Activated T-cell treated with anti-CD3 and anti-CD28 coated beads, Interleukin-2, amount 50 U/mL, for 1 hour (primary cell): ENCODE measurements around the gene NDUFA13.

Experiments
- DNase-seq: peaks from one replicate; pipeline ENCODE4 v3.0.0-alpha.2; 2020

The NDUFA13 gene

DNA sequence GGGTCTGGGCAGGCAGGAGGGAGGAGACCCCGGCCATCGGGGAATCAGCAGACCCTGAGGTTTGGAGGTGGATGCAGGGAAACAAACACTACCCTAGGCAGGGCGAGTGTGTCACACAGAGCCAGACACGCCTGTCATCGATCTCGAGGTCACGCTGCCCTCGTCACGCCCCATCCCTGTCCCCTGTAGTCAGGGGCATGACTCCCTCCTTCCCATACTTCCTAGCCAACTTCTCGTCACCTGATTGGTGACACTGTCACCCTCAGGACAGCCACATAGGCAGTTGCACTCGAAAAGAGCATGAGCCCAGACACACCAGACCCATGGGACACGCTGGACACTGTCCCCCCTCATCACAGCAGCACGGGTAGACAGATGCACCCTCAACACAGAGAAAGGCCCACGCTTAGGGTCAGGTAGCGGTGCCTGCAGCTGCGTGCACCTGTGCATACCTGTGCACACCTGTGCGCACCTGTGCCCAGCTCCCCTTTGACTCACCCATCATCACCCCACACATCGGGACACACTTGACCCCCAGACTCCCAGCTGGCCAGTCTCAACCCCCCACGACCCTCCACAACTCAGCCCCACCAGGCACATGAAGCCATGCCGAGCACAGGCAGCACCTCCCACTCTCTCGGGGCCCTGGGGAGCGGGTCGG lies 33.9 kb downstream of the NDUFA13 start:
- no peak for DNase-seq

DNA sequence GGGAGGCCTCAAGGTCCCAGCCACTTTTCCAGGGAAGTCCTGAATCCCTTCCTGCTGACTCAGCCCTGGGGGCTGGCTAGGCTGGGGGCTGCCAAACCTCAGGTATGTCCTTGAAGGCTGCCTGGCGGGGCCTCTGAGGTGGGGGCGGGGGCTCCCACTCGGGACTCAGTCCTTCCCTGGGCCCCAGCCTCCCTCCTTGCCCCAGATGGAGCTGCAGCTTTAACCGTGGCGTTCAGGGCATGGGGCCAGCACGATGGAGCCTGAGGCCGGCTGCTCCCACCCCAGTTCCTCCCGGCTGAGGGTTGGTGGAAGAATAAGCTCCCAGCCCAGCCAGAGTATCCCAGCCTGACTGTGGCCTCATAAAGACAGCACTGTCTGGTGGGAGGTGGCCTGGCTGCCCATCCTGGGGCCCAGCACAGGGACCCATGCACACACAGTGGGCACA lies 34.5 kb downstream of the NDUFA13 start:
- DNase-seq: no peak

DNA sequence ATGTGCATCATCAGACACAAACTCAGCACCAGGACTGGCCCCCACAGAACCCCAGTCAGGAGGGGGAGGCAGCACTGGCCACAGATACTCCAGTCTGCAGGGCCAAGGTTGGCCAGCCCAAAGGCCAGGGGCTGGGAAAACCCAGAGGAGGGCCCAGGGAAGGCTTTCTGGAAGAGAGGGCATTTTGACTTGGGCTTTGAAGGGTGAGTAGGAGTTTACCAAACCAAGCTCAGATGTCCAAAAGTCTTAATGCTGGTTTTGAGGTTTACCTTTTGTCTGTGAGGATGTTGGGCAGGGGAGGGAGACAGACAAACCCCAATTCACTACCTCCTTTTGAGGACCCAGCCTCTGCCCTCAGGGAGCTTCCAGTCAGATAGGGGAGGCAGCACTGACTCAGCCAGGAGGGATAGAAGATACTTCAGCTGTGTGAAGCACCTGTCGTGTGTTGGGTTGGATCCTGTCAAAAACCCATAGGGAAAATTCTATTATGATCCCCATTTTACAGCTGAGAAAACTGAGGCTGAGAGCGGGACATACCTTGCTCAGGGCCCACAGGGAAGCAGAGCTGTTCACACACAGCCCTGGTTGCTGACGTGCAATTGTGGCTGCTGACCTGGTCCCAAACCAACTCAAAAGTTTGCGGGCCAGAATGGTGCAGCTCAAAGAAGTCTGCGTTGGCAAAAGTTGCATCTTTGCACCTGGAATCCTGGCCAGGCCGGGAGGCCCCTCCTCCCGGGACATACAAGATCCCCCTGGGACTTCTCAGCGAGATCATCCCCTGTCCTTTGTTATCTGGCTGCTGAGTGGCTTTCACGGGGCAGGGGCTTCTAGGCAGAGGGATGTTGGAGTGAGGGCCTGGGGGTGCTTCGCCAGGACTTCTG lies 35.2 kb downstream of the NDUFA13 start:
- no peak for DNase-seq

DNA sequence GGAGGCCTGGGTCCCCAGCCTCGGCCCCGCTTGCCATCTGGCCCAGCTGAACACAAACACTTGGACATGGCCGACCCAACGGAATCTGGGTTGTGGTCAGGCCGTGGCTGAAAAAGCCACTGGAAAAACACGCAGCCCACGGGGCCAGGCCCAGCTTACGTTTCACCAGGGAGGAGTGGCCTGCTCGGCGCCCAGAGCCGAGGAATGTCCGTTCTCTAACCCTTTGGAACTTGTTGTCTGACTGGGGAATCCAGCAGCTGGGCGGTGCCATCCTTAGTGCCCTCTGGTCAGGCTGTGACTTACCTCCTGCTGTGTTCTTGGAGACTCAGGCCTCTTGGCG lies 35.8 kb downstream of the NDUFA13 start:
- DNase-seq: no peak

DNA sequence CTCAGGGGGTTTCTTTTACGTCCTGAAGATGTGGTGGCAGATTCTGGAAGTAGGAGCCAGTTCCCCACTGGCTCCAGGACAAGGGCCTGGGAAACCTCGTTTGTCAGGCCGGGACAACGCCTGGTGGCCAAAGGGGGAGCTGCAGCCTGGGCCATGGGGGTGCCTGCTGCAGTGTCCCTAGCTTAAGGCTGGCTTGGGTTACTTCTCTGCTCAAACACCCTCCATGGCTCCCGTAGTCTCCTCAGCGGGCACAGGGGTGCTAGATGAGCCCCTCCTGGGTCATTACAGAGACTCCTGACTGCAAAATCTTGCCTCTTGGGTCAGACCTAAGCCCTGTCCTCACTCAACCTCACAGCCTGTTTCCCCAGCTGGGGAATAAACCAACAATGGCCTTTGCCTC lies 36.8 kb downstream of the NDUFA13 start:
- DNase-seq: peak; percentile 51

DNA sequence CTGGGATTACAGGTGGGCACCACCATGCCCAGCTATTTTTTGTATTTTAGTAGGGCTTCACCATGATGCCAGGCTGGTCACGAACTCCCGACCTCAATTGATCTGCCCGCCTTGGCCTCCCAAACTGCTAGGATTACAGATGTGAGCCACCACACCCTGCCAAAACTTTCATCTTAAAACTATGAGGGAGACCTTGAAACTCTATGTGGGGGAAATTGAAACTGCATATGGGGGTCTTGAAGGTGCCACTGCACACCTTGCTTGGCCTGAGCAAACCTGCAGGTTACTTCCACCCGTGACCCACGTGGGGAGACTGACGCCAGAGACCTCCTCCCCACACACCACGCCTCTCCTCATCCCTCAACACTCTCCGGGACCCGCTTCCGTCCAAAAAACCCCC lies 37.6 kb downstream of the NDUFA13 start:
- no peak for DNase-seq

DNA sequence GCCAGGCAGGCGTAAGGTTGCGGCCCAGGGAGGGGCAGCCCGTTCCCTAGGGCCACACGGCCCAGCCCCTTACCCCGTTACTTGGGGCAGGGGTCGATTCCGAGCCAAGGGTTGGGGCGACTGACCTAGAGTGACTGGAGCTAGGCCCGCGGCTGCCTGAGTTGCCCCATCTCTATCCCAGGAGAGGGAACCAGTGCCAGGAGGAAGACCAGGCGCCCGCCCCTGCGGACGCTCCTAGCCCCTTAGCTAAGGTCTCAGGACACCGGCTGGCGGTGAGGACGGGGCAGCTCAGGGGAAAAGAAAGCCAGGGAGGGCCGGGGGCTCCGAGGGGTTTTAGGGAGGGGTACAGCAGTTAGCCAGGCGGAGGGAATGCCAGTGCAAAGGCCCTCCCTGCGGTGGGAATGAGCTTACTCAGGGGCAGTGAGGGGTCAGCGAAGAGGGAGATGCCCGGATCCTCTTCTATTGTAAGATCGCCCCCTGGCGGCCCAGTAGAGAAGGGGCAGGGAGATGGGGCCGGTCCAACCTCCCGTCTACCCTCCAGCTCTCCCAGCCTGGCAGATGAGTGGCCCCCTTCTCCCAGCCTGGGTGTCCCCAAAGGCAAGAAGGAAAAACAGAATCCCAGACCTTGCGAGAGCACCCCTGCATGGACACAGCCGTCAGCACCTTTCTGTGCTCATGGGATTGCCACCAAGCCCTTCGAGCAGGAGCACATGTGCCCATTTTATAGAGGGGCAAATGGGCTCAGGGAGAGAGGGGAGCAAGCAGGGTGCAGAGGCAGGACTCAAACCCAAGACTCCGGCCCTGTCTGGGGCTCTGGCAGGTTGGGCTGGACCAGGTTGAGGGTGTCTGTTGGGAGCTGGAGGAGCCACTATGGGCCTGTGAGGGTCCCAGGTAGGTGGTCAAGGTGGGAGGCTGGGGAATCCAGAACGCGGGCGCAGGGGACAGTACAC lies 38.3 kb downstream of the NDUFA13 start:
- peak; percentile 65 for DNase-seq

DNA sequence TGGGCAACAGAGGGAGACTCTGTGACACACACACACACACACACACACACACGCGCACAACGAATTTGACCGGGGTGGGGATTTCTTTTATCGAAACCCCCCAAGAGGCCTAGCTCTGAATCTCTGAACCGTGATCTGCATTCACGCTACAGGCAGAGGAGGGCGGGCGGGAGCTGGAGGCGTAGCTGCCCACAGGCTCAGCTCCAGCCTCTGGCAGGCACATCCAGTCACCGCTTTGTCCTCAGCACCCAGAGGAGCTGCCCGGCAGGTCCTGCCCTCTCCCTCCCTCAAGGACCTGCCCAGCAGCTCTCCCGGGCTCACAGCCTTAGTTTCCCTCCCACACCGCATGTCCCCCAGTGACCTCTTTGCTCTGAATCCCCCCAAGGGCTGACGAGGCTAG lies 42.0 kb downstream of the NDUFA13 start:
- DNase-seq: no peak

DNA sequence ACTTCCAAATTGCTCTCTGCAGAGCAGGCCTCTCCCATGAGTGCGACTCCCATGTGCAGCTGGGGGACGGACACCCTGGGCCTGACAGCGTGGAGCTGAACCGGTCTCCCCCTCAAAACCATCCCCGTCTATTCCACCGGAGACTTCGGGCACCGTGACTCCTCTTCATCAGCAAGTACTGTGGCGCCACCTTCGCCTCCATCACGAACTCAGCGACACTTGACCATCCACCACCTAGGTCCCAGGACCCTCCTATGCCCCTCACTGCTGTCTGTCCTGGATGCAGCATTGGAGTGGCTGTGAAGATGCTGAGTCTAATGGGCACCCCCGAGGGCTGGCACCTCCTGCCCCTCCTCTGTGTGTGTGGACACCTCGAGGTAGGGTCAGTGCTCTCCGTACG lies 42.6 kb downstream of the NDUFA13 start:
- DNase-seq: no peak

DNA sequence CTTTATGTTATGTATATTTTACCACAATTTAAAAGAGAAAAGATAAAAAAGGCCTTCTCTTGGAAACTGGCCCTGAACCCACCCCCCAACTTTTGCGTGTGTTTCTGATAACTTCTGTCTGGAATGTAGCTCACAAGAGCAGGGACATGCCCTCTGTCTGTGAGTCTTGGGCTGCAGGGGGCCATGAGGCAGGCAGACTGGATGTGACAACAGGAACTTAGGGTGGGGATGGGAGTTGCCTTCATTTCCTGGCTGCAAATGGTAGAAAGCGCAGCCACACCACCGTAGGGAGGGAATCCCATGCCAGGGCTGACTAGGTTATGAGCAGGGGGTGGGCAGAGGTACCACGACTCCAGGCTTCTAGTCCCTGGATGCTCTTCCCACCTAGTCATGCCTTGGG lies 43.9 kb downstream of the NDUFA13 start:
- DNase-seq: no peak

DNA sequence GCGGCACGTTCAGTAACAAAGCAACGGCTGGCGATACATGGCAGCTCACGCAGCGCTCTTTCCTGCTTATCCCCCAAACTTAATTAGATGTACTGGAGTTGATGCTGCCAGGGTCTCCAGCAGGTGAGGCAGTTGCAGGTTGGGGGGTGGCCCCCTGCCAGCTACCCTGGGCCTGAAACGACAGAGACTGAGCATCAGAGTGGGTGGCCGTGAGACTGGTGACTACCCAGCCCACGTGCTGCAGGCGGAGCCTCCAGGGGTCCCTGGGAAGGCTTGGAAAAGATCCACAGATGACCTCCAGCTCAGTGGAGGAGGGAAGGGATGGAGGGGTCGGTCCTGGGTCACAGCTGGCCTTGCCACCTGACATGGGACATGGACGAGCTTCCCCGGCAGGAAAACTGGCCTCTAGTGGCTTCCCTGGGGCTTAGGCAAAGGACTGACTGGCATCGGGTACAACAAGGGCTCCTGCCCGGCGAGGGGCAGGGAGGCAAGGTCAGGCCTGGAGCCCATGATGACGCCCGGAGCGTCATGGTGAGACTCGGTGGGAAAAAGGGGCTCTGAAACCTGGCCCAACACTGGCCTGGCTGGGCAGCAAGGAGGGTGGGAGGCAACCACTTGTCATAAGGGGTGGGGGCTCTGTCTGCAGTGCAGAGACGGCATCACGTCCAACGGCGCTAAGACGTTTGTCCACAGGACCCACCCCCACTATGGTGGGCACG lies 46.1 kb downstream of the NDUFA13 start:
- DNase-seq: no peak

DNA sequence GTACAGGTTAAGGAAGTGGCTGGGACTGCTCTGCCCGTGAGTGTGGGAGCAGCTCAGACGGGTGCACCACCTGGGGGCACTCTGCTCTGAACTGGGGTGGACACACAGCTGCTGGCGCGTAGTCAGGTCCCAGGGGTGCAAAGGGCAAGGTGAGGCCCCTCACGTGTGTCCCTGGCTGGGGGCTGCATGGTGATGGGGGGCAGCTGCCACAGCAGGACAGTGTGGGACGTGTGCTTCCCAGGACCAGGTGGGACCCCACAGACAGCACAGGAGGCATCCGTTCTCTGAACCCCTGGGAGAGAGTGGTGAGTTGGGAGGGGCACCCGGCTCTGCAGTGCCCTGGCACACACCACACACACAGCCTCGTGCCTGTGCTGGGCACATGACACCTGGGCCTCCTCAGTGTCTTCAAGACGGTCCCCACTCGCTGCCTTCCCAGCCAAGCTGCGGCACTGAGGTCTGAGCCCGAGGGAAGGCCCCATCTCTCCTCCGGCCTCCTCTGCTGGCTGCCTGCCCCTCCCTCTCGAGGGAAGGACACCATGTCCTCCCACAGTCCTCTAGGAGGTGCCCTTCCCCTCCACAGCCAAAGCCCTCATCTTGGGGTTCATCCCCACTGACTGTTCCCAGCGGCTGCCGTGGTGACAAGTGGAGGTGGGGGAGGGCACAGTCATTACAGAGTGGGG lies 46.8 kb downstream of the NDUFA13 start:
- peak; percentile 48 for DNase-seq

DNA sequence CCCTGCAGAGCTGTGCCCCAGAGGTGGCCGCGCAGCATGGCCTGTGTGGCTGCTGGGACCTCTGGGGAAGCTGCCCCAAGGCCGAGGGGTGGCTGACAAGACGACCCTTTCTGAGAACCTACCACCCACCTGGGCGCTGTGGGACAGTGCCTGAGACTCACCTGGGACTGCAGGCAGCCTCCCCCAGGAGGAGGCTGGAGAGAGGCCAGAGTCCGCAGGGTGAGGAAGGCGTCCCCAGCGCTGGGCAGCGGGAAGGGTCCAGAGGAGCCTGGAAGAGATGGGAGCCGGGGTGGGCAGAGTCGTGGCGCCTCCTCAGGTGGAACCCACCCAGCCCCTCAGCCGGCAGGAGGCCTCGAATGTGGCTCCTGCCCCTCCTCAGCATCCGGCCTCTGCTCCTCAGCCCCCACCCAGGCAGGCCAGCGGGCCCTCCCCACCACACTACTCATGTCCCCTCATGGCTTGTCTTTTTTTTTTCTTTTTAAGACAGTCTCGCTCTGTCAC lies 47.4 kb downstream of the NDUFA13 start:
- DNase-seq: no peak

DNA sequence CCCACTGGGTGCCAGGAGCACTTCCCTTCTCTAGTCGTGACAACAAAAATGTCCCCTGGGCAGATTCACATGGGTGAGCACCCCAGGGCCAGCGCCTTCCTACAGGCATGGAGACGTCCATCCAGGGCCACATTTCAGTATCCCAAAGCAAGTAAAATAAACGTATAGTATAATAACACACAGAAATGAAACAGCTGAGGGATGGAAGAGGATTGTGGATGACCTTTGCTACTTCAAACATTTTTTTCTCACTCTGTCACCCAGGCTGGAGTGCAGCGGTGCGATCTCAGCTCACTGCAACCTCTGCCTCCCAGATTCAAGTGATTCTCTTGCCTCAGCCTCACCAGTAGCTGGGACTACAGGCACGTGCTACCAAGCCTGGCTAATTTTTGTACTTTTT lies 50.3 kb downstream of the NDUFA13 start:
- no peak for DNase-seq

DNA sequence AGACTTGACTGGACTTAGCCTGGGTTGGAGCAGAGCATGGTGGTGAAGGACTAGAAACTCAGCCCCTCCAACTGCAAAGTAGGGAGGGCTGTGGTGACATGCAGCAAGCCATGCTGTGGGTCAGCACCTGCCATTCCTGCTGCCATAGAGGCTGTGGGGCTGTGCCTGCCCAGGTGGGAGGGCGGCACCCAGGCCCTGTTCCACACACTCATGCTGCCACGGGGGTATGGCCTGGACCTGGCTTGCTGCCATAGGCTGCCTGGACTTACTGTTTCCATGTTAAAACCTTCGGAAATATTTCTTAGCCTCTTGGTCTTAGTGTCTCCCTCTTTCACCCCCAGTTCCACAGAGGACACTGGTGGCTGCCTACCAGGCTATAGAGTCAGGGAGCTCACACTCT lies 51.4 kb downstream of the NDUFA13 start:
- DNase-seq: no peak

DNA sequence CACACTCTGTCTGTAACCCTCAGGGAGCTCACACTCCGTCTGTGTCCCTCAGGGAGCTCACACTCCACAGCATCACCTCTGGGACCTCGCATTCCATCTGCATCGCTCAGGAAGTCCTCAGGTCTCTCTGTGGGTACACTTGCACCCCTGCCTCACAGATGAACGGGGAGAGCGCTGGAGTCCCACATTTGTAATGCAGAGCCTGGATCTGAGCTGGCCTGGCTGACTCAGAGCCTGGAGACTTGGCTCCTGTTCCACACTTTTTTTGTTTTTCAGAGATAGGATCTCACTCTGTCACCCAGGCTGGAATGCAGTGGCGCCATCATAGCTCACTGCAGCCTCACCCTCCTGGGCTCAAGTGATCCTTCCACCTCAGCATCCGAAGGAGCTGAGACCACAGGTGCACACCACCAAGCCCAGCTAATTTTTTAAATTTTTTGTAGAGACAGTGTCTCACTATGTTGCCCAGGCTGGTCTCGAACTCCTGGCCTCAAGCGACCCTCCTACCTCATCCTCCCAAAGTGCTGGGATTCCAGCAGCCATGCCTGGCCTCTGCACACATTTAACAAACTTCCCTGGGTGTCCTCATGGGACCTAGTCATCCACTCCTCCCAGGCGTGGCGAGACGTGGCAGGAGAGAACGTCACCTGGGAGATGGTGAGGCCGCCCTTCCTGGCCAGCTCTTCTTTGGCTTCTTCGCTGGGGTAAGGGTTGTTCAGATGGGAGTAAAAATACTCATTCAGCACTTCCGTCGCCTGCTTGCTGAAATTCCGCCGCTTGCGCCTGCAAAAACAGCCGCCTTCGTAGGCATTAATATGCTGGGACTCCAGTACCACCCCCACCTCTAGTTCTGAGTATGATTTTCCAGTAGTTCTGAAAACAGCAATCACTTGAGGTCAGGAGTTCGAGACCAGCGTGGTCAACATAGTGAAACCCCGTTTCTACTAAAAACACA lies 53.1 kb downstream of the NDUFA13 start:
- no peak for DNase-seq

DNA sequence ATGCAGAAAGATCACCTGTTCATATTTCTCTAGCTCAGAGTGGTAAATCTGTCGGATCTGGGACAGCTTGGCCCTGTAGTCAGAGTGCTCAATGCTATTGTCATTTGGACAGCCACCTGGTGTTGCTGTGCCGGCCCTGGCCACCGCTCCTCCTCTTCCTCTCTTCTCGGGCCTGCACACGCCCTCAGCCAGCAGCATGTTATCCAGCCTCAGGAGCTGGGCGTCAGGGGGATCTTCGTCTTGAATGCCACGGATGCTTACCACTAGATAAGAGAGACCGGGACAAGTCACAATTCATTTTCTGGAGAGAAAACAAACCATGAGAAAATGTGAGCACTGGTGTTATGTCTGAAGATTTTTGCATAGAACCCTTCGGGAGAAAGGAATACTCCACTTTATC lies 54.5 kb downstream of the NDUFA13 start:
- no peak for DNase-seq

DNA sequence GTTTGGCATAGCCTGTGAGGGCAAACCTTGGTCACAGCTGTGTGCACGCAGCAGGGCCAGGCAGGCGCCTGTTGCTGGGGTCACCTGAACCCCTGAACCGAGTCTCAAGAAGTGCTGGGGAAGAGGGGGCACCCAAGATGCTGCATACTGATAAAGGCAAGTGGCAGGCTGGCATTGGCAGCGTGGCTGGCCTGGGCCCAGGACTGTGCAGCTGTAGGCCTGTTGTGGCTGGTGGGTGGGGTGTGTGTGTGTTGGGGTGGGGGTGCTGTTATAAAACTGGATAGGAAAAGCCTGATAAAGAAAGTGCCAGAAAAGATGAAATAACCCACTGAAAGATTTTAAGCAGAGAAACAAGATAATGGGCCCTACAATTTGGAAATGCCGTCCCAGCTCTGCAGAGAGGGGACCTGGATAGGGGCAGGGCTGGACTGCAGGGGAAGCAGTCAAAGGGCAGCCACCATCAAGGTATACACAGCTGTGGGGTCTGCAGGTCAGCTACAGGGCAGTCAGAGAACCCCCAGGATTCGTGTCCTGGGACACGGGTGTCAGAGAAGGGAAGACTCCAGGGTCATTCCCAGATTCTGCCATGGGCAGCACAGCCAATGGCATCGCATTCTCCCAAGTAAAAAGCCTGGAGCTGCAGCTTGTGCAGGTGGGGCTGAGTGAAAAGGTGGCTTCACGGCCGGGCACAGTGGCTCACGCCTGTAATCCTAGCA lies 55.2 kb downstream of the NDUFA13 start:
- no peak for DNase-seq

DNA sequence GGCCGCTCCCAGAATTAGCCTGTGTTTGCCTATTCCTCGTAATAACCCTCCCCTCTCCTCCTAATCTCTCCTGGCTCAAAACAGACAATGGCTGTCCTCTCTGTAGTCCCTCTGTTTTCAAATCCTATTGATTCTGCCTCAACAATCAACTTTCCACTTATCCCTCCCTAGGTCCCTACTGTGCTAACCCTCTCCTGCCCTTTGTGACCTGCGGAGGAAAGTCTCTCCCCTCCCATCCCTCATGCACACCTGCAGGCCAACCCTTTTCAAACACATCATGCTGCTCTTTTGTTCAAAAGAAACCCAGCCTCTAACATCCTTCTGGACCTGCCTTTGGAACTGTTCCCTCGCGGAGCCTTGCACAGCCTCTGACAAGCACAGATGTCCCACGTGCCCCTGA lies 59.4 kb downstream of the NDUFA13 start:
- DNase-seq: no peak
